ENCODE data around the gene ADAMTSL1. TPM values are rescaled to one million over a fixed set of nuclear protein-coding genes. Genes with fewer than 3 reads are reported as not detected.

ADAMTSL1 gene
- total and polyA plus RNA-seq, 2 donors from 2014 or later, result 3.0 to 27.3 TPM

DNA sequence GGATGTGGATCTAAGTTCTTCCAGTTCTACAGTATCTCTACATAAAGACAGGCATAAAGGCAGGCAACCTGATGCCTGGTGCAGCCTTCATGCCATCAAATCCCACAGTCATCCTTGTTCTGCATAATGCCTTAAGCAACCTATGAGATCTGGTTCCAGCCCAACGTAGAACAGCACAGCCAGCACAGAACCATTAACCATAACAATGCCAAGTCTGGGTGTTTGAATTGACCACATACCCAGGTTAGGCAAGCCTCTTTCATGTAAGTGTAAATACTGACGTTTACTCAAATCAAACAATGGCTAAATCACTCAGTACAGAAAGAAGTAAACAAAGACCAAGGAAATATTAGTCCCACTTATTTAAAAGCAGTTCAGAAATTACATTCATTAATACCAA, 195.0 kb downstream of the ADAMTSL1 start:
- Histone ChIP-seq H3K9me3 (ENCODE audit: control insufficient read depth in 2 of 3, insufficient read depth in 1 of 3, low read length in 3 of 3) (no peaks in the 10 kb centered on the region), H3K27me3 (ENCODE audit: control insufficient read depth, insufficient read depth, low read length) (no peaks in the 10 kb centered on the region), H3K27ac (ENCODE audit: low read depth in 2 of 2, low read length in 2 of 2) (no peak overlapping the region), H3K9ac (ENCODE audit: low read length in 3 of 3) (no peak overlapping the region), H3K36me3 (ENCODE audit: control insufficient read depth in 2 of 3, insufficient read depth in 3 of 3, low read length in 3 of 3) (no peaks in the 10 kb centered on the region), H3K4me3 (ENCODE audit: low read length in 3 of 3) (no peak overlapping the region), H3K4me1 (ENCODE audit: control insufficient read depth in 2 of 3, insufficient read depth in 2 of 3, low read depth in 1 of 3, low read length in 3 of 3) (peaks cover 0 to 4% (median 3%) of the 10 kb centered on the region in 3 donors)
- TF ChIP-seq, protein P1, sequence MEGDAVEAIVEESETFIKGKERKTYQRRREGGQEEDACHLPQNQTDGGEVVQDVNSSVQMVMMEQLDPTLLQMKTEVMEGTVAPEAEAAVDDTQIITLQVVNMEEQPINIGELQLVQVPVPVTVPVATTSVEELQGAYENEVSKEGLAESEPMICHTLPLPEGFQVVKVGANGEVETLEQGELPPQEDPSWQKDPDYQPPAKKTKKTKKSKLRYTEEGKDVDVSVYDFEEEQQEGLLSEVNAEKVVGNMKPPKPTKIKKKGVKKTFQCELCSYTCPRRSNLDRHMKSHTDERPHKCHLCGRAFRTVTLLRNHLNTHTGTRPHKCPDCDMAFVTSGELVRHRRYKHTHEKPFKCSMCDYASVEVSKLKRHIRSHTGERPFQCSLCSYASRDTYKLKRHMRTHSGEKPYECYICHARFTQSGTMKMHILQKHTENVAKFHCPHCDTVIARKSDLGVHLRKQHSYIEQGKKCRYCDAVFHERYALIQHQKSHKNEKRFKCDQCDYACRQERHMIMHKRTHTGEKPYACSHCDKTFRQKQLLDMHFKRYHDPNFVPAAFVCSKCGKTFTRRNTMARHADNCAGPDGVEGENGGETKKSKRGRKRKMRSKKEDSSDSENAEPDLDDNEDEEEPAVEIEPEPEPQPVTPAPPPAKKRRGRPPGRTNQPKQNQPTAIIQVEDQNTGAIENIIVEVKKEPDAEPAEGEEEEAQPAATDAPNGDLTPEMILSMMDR (IDR thresholded peaks at IDR 0.05; ENCODE audit: borderline replicate concordance, extremely low read depth, insufficient read depth), result no peak
- DNase-seq (no peak), FAIRE-seq (no peak)
- intact Hi-C loops (cut with DNase I), result no loop called here

DNA sequence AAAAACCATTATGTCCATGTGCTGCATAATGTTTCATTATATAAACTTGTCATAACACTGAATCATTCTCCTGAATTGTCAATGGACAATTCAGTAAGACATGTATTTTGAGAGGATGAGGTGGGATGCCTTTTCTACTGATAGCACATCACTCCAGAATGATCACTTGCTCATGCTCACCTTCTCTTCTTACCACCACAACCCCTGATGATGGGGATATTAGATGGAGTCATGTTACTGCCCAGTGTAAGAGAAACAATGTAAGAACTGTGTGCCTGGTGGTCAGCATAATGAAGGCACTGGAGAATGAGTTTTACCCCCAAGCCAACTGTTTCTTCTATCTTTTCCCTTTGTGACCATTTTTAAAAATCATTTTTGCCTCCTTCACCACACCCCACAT, 198.8 kb downstream of the ADAMTSL1 start:
- FAIRE-seq (no peak), DNase-seq (no peak)
- no peaks in the 10 kb centered on the region for H3K36me3 ChIP-seq (ENCODE audit: control insufficient read depth in 2 of 3, insufficient read depth in 3 of 3, low read length in 3 of 3)
- H3K27me3 ChIP-seq (ENCODE audit: control insufficient read depth, insufficient read depth, low read length), result no peaks in the 10 kb centered on the region
- no peak overlapping the region for H3K9ac ChIP-seq (ENCODE audit: low read length in 3 of 3)
- TF ChIP-seq, protein P1 (IDR thresholded peaks at IDR 0.05; ENCODE audit: borderline replicate concordance, extremely low read depth, insufficient read depth), result no peak
- H3K9me3 ChIP-seq (ENCODE audit: control insufficient read depth in 2 of 3, insufficient read depth in 1 of 3, low read length in 3 of 3), result no peaks in the 10 kb centered on the region
- H3K4me3 ChIP-seq (ENCODE audit: low read length in 3 of 3), result no peak overlapping the region
- no peak overlapping the region for H3K27ac ChIP-seq (ENCODE audit: low read depth in 2 of 2, low read length in 2 of 2)
- no peaks in the 10 kb centered on the region for H3K4me1 ChIP-seq (ENCODE audit: control insufficient read depth in 2 of 3, insufficient read depth in 2 of 3, low read depth in 1 of 3, low read length in 3 of 3)
- intact Hi-C loops (cut with DNase I), result no loop called here

DNA sequence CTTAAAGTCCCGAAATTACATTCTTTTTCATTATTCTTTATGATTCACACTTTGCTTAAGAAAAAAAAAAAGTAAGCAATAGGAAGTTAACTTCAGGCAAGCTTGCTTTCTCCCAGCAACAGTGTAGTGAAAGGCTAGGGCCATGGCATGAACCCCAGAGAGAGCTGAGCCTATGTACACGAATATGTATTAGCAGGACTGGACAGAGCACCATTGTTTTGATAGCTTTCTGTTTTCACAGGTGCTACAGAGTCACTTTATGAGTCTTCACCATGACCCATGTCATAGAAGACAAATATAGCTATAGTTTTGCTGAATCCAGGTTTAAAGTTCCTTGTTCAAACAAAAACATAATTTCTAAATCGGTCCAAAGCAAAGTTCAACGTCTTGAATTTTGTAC, 199.2 kb downstream of the ADAMTSL1 start:
- intact Hi-C loops (cut with DNase I), result no loop called here
- FAIRE-seq, result no peak

More for the DNA sequence above, 199.2 kb downstream of the ADAMTSL1 start:
- no peaks in the 10 kb centered on the region for H3K36me3 ChIP-seq (ENCODE audit: control insufficient read depth in 2 of 3, insufficient read depth in 3 of 3, low read length in 3 of 3)
- TF ChIP-seq, protein P1 (IDR thresholded peaks at IDR 0.05; ENCODE audit: borderline replicate concordance, extremely low read depth, insufficient read depth), result no peak
- H3K27ac ChIP-seq (ENCODE audit: low read depth in 2 of 2, low read length in 2 of 2), result no peak overlapping the region
- DNase-seq, result no peak
- no peaks in the 10 kb centered on the region for H3K9me3 ChIP-seq (ENCODE audit: control insufficient read depth in 2 of 3, insufficient read depth in 1 of 3, low read length in 3 of 3)
- no peaks in the 10 kb centered on the region for H3K4me1 ChIP-seq (ENCODE audit: control insufficient read depth in 2 of 3, insufficient read depth in 2 of 3, low read depth in 1 of 3, low read length in 3 of 3)
- H3K9ac ChIP-seq (ENCODE audit: low read length in 3 of 3), result no peak overlapping the region
- H3K27me3 ChIP-seq (ENCODE audit: control insufficient read depth, insufficient read depth, low read length), result no peaks in the 10 kb centered on the region
- no peak overlapping the region for H3K4me3 ChIP-seq (ENCODE audit: low read length in 3 of 3)
